NCI-H1092 (cell line): ENCODE data around the gene UGGT1.

Experiments used
- DNase-seq: peaks from one replicate; lab custom pipeline; 2025; lab: John Stamatoyannopoulos, UW

Gene UGGT1

DNA sequence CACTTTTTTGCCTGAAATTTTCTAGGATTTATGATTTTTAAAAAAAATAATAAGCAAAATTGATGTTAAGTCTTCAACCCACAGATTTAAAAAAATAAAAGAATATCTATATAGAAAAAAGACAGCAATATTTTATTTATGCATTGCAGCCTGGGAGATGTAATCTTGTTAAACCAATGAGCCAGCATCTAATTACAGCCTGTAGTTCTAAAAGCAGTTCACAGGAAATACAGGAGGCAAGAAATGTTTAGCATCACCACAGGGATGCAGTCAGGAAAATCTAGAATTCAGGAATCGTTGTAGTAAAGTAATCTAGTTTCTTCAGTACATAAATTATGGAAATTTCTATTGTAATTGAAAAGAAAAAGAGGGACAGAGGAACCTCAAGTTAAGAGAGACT, 17.2 kb downstream of the UGGT1 start:
- DNase-seq = no peak

DNA sequence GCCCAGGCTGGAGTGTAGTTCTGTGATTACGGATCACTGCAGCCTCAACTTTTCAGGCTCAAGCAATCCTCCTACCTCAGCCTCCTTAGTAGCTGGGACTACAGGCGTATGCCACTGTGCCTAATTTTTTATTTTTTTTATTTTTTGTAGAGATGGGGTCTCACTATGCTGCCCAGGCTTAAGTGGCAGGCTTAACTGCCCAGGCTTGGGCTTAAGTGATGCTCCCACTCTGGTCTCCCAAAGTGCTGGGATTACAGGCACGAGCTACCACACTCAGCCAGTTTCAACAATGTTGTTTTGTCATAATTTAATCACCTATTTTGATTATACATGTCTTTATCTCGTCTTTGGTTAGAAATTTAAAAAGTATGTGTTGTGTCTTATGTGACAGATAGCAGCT, 18.2 kb downstream of the UGGT1 start:
- no peak for DNase-seq

- no peak for DNase-seq
Measured at GRCh38 chr2:128115921-128116623, 25.1 kb downstream of the UGGT1 start.

DNA sequence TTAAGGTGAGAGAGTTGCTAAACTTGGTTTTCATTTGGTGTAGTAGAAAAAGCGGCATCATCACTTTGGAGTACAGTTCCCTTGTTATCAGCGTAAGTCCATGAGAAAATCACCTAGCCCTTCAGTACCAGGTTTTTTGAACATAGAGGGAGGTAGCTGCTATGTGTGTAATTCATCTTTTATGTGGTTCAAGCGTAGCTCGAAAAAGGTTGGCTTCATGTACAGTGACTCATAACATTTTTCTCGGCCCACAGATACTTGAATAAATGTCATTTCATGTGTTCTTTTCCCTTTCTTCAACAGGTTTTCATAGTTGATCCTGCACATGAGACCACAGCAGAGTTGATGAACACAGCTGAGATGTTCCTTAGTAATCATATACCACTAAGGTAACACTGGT, 43.6 kb downstream of the UGGT1 start:
- DNase-seq = no peak

- DNase-seq = no peak
Measured at GRCh38 chr2:128137094-128137616, 46.2 kb downstream of the UGGT1 start.

DNA sequence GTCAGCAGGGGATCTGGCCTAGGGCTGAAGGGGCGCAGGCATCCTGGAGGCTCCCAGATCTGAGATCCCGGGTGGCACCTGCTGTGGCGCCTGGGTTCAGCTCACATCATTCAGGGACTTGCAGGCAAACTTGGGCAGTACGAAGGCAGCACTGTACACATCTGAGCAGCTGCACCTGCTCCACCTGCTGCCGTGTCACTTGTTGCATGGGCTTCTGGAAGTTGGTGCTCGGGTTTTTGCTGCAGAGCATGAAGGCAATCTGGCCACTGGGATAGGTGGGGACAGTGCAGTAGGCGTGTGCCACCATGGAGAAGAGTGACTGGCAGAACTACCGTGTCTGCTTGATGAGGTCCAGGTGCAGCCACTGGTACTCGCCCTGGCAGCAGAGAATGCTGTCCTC, 48.6 kb downstream of the UGGT1 start:
- no peak for DNase-seq

GRCh38 chr2:128145651-128146050, 54.7 kb downstream of the UGGT1 start:
- DNase-seq = no peak

GRCh38 chr2:128153786-128154185, 62.8 kb downstream of the UGGT1 start:
- no peak for DNase-seq

DNA sequence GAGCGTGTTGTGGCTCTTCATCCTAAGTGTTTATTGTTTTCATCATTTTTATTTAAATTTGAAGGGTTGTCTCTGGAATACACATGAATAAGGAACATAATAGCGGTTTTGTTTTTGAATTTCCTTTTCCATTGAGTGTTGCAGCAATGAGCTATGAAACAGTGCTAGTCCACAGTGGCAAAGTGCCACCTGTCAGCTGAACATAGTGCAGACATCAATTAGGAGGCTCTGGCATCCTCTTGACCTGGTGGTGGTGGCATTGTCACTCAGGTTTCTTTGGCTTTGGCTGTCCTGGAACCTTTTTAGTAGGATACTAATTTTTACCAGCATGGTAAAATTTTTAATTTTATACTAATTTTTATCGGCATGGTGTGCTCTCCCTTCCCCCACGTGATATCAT, 63.2 kb downstream of the UGGT1 start:
- no peak for DNase-seq

GRCh38 chr2:128155970-128156369, 65.0 kb downstream of the UGGT1 start:
- no peak for DNase-seq

- DNase-seq = no peak
Measured at GRCh38 chr2:128156812-128157211, 65.8 kb downstream of the UGGT1 start.

- no peak for DNase-seq
Measured at GRCh38 chr2:128157644-128158043, 66.6 kb downstream of the UGGT1 start.

- DNase-seq = no peak
Measured at GRCh38 chr2:128158176-128158575, 67.2 kb downstream of the UGGT1 start.

GRCh38 chr2:128159437-128159836, 68.4 kb downstream of the UGGT1 start:
- no peak for DNase-seq

DNA sequence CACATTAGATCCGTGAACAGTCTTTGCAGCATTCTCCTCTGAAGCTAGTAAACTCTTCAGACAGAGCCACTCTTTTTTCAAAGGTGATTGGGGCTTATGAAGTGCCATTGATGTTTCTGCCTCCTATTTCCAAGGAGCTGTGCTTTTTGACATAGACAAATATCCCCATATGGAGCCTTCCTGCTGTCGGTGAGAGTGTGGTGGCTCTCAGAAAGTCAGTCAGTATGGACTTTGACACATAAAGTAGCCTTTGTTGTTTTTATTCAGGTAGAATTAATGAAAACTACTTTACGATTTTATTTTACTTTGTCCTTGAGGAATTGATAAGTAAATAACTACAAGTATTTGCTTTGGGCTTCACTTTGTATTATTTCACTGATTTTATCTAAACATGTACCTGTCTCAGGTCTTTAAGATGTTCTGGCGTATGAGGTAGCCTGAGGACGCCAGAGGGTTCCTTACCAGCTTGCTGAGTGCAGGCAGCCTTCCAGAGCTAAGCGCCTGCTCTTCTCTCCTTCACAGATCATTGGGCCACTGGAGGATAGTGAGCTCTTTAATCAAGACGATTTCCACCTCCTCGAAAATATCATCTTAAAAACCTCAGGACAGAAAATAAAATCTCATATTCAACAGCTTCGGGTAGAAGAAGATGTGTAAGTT, 69.7 kb downstream of the UGGT1 start:
- no peak for DNase-seq

DNA sequence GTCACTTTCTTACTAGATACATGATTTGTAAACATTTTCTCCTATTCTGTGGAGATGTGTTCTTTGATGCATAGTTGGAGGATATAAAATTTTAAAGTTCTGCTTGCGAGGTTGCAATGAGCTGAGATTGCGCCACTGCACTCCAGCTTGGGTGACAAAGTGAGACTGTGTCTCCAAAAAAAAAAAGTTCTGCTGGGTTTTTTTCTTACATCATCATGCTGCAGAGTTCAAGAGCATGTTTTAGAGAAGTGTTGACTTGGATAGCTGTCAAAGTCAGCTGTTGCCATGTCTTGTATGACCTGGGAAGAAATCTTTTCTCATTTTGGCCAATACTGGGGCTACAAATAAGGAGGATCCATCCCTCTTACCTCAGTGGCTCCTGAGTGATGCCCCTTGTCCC, 71.3 kb downstream of the UGGT1 start:
- DNase-seq = no peak

- no peak for DNase-seq
Measured at GRCh38 chr2:128164311-128164710, 73.3 kb downstream of the UGGT1 start.

- DNase-seq = no peak
Measured at GRCh38 chr2:128166746-128167353, 75.8 kb downstream of the UGGT1 start.

DNA sequence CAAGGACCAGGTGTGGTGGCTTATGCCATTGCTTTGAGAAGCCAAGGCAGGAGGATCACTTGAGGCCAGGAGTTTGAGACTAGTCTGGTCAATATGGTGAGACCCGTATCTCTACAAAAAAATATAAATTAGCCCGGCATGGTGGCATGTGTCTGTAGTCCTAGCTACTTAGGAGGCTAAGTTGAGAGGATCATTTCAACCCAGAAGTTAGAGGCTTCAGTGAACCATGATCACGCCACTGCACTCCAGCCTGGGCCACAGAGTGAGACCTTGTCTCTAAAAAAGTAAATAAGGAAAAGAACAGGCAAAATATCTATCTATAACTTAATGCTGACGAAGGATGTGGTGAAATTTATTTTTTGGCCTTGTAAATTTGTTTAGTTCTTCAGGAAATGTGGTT, 78.1 kb downstream of the UGGT1 start:
- DNase-seq = no peak

GRCh38 chr2:128169497-128169896, 78.5 kb downstream of the UGGT1 start:
- no peak for DNase-seq

GRCh38 chr2:128169933-128170709, 79.1 kb downstream of the UGGT1 start:
- DNase-seq = no peak

GRCh38 chr2:128170776-128171175, 79.8 kb downstream of the UGGT1 start:
- DNase-seq = no peak
